ENCODE measurements around the gene FGD6.
A peak's percentile ranks its signal among the peaks of the same experiment; 100 is the strongest.

Gene FGD6

DNA sequence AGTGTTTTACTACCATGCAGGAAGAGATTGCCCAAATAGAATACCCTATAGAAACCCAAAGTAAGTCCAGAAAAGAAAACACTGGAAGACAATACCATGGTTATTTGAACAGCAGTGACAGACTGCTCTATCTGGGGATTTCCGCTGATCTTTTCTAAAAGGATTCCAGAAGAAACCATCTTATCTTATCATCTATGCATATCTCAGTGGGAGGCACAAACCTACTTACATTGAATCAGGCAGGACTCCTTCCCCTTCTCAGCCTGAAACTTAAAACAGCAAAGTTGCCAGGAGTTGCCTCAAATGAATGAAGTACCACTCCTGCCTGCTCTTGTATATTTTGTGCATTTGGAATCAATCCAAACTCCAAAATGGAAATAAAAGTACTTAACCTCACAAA is 87.2 kb downstream of the FGD6 start:
- Mint-ChIP-seq H3K36me3 (ENCODE audit: low read depth) (no peaks in the 10 kb centered on the region), H3K27ac (no peak overlapping the region), H3K9me3 (no peaks in the 10 kb centered on the region), H3K27me3 (ENCODE audit: low read depth) (no peaks in the 10 kb centered on the region), H3K4me3 (no peak overlapping the region), H3K4me1 (ENCODE audit: low read depth) (no peaks in the 10 kb centered on the region)
- no peak for DNase-seq (ENCODE audit: low spot score)

DNA sequence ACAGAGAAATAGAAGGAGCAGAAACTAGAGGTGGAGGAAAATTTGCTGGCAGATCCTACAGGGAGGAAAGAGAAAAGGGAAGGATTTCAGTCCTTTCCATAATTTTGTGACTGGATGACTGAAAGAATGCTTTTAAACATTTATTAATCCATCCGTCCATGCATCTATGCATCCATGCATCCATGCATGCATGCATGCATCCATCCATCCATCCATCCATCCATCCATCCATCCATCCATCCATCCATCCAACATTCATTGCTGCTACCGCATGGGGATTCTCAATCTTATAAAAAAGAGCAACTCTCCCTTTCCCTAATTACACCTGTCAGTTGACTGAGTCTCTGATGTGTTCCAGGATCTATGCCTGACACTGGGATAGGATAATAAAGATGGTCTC is 88.2 kb downstream of the FGD6 start:
- Mint-ChIP-seq H3K9me3 (no peaks in the 10 kb centered on the region), H3K27ac (no peak overlapping the region), H3K4me1 (ENCODE audit: low read depth) (no peaks in the 10 kb centered on the region), H3K27me3 (ENCODE audit: low read depth) (no peaks in the 10 kb centered on the region), H3K4me3 (no peak overlapping the region), H3K36me3 (ENCODE audit: low read depth) (no peaks in the 10 kb centered on the region)
- no peak for DNase-seq (ENCODE audit: low spot score)

DNA sequence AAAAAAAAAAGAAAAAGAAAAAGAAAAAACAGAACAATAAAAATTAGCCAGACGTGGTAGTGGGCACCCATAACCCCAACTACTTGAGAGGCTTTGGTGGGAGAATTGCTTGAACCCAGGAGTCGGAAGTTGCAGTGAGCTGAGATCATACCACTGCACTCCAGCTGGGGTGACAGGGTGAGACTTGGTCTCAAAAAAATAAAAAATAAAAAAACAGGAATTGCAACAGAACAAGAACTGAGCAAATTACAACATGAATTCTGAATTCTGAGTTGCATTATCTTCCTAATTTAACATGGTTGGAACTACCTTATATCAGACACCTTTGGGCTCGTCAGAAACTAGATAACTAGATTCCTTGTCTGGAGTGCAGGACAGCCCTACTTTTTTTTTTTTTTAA is 90.5 kb downstream of the FGD6 start:
- Mint-ChIP-seq H3K4me1 (ENCODE audit: low read depth) (no peaks in the 10 kb centered on the region), H3K27ac (no peak overlapping the region), H3K9me3 (no peaks in the 10 kb centered on the region), H3K4me3 (no peak overlapping the region), H3K36me3 (ENCODE audit: low read depth) (no peaks in the 10 kb centered on the region), H3K27me3 (ENCODE audit: low read depth) (no peaks in the 10 kb centered on the region)
- no peak for DNase-seq (ENCODE audit: low spot score)

DNA sequence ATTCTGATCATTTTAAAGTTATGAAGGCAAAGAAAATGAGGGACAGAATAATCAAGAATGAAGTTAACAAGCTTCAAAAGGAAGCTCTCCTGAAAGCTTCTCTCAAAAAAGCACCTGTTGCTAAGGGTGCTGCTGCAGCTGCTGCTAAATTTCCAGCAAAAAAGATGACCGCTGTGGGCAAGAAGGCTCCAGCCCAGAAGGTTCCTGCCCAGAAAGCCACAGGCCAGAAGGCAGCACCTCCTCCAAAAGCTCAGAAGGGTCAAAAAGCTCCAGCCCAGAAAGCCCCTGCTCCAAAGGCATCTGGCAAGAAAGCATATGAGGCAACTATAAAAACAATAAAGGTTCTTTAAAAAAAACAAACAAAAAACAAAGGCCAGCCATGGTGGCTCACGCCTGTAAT is 91.2 kb downstream of the FGD6 start:
- DNase-seq (ENCODE audit: low spot score), result no peak
- Mint-ChIP-seq H3K27me3 (ENCODE audit: low read depth) (no peaks in the 10 kb centered on the region), H3K4me1 (ENCODE audit: low read depth) (no peaks in the 10 kb centered on the region), H3K27ac (no peak overlapping the region), H3K4me3 (no peak overlapping the region), H3K36me3 (ENCODE audit: low read depth) (no peaks in the 10 kb centered on the region), H3K9me3 (no peaks in the 10 kb centered on the region)

DNA sequence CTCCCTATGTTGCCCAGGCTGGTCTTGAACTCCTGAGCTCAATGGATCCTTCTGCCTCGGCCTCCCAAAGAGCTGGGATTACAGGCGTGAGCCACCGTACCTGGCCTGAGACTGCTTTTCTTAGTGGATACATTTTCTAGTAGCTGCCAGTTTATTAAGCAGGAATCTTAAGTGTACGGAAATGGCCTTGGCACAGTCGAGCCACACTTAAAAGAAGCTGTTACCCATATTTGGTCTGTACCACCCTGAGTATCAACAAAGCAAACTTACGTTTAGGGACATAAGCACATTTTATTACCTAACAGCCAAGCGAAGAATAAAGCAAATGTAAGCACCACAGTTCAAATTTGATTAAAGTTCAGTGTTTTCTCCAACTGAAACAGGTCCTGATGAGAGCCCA is 93.2 kb downstream of the FGD6 start:
- Mint-ChIP-seq H3K9me3 (no peaks in the 10 kb centered on the region), H3K36me3 (ENCODE audit: low read depth) (no peaks in the 10 kb centered on the region), H3K4me3 (no peak overlapping the region), H3K4me1 (ENCODE audit: low read depth) (no peaks in the 10 kb centered on the region), H3K27ac (no peak overlapping the region), H3K27me3 (ENCODE audit: low read depth) (no peaks in the 10 kb centered on the region)
- DNase-seq (ENCODE audit: low spot score), result no peak

DNA sequence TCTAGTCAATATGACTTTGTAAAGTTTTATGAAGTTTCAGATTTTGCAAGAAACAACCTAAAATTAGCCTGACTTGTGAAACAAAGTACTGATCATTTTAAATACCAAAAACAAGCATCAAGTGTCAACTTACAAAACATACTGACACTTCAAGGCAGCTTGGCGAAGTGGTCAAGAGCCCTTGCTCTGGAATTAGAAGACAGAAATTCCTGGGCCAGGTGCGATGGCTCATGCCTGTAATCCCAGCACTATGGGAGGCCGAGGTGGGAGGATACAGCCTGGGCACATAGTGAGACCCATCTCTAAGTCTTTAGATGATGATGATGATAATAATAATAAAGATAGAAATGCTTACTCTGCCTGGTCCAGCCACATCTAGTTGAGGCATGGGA is 98.5 kb downstream of the FGD6 start:
- Mint-ChIP-seq H3K27ac (no peak overlapping the region), H3K36me3 (ENCODE audit: low read depth) (no peaks in the 10 kb centered on the region), H3K27me3 (ENCODE audit: low read depth) (no peaks in the 10 kb centered on the region), H3K4me1 (ENCODE audit: low read depth) (peaks cover 3% of the 10 kb centered on the region), H3K9me3 (no peaks in the 10 kb centered on the region), H3K4me3 (no peak overlapping the region)
- no peak for DNase-seq (ENCODE audit: low spot score)

DNA sequence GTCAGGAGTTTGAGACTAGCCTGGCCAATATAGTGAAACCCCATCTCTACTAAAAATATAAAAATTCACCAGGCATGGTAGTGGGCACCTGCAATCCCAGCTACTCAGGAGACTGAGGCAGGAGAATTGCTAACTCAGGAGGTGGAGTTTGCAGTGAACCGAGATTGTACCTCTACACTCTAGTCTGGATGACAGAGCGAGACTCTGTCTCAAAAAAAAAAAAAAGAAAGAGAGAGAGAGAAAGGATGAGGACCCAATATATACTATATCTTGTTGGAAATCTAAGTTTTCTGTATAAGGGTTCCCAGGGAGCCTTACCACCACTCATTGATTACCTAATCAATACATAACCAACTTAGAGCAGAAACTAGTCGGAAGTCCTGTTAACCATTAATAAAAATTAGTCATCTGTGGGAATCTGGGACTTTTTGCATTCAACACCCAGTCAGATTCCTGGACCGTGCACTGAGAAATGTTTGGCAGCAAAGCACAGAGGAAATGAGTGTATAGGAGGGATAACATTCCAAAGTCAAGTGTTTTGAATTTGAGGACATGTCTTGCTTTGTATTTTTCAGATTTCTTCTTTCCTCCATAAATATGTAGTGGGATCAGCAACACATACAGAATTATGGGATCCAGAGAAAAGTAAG is 99.0 kb downstream of the FGD6 start:
- H3K4me1 Mint-ChIP-seq (ENCODE audit: low read depth), result peaks cover 3% of the 10 kb centered on the region
- no peak overlapping the region for H3K4me3 Mint-ChIP-seq
- no peaks in the 10 kb centered on the region for H3K36me3 Mint-ChIP-seq (ENCODE audit: low read depth)
- H3K27me3 Mint-ChIP-seq (ENCODE audit: low read depth), result no peaks in the 10 kb centered on the region
- H3K9me3 Mint-ChIP-seq, result no peaks in the 10 kb centered on the region
- no peak for DNase-seq (ENCODE audit: low spot score)
- no peak overlapping the region for H3K27ac Mint-ChIP-seq

DNA sequence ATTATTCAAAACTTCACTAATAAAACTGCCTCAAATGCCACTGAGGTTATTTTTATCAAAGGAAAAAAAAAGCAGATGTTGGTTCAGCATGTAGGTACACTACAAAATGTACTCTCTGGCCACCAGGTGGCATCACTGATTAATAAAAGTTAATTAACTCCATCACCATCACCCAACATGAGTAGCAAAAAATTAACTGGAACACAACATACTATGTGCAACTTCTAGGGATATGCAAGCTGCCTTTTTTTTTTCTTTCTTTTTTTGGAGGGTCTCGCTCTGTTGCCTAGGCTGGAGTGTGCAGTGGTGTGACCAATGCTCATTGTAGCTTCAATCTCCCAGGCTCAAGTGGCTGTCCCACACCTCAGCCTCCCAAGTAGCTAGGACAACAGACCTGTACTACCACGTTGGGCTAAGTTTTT is 100.1 kb downstream of the FGD6 start:
- Mint-ChIP-seq H3K27ac (no peak overlapping the region), H3K4me1 (ENCODE audit: low read depth) (peaks cover 3% of the 10 kb centered on the region), H3K9me3 (no peaks in the 10 kb centered on the region), H3K36me3 (ENCODE audit: low read depth) (no peaks in the 10 kb centered on the region), H3K27me3 (ENCODE audit: low read depth) (no peaks in the 10 kb centered on the region), H3K4me3 (no peak overlapping the region)
- peak; percentile 12 for DNase-seq (ENCODE audit: low spot score)

DNA sequence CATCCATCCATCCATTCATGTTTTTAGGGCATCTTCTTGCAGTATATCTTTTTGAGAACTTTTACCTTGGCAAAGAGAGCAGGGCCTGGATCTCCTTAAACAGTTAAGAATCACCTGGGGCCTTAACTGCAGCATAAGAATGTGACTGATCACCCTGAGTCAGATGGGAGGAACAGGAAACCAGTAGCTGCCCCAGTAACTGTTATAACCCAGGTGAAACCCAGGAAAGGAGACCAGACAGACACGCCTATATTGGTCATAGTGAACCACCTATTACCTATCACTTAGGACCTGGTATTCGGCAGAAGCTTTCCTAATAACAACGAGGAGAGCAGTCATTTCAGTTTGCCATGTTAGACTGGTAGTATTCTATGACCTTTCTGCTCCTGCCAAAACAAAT is 100.5 kb downstream of the FGD6 start:
- DNase-seq (ENCODE audit: low spot score), result no peak
- H3K27ac Mint-ChIP-seq, result no peak overlapping the region
- no peaks in the 10 kb centered on the region for H3K27me3 Mint-ChIP-seq (ENCODE audit: low read depth)
- no peaks in the 10 kb centered on the region for H3K9me3 Mint-ChIP-seq
- peaks cover 3% of the 10 kb centered on the region for H3K4me1 Mint-ChIP-seq (ENCODE audit: low read depth)
- no peaks in the 10 kb centered on the region for H3K36me3 Mint-ChIP-seq (ENCODE audit: low read depth)
- no peak overlapping the region for H3K4me3 Mint-ChIP-seq

DNA sequence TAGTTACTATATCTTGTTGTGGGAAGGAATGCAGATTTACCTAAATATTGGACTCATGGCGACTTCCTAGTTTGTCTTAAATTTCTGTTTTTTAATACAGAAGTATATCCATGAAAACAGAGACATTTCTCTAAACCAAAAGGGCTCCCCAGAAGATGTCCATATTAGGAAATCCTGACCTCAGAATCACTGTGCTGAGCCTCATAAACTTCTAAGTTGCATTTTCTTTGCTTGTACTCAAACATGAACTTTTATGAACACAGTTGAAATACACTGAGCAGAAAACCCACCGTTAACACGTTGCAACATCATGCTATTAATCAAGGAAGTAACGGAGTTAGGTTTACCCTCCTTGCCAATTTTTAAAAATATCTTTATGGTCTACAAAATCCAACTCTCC is 100.9 kb downstream of the FGD6 start:
- H3K4me3 Mint-ChIP-seq, result no peak overlapping the region
- peaks cover 6% of the 10 kb centered on the region for H3K4me1 Mint-ChIP-seq (ENCODE audit: low read depth)
- no peak for DNase-seq (ENCODE audit: low spot score)
- no peaks in the 10 kb centered on the region for H3K9me3 Mint-ChIP-seq
- H3K27me3 Mint-ChIP-seq (ENCODE audit: low read depth), result no peaks in the 10 kb centered on the region
- no peaks in the 10 kb centered on the region for H3K36me3 Mint-ChIP-seq (ENCODE audit: low read depth)
- H3K27ac Mint-ChIP-seq, result no peak overlapping the region

DNA sequence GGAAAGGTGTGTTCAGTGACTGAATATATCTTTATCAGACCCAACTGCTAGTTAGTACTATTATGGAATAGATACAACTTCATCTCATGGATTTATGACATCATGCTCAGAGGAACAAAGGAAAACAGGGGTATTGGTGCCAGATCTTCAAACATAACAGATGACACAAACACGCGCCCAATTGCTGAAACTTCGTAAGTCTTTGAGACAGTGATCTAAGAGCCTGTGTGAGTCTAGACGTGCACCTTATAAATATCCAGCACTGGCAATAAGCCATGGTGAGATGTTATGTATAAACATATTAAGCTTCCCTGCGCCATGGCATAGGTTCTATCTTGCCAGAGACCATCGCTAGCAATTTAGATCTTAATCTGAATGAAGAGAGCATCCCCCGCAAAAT is 101.6 kb downstream of the FGD6 start:
- Mint-ChIP-seq H3K27me3 (ENCODE audit: low read depth) (no peaks in the 10 kb centered on the region), H3K27ac (no peak overlapping the region), H3K4me1 (ENCODE audit: low read depth) (peaks cover 7% of the 10 kb centered on the region), H3K4me3 (no peak overlapping the region), H3K36me3 (ENCODE audit: low read depth) (no peaks in the 10 kb centered on the region), H3K9me3 (no peaks in the 10 kb centered on the region)
- DNase-seq (ENCODE audit: low spot score), result no peak

DNA sequence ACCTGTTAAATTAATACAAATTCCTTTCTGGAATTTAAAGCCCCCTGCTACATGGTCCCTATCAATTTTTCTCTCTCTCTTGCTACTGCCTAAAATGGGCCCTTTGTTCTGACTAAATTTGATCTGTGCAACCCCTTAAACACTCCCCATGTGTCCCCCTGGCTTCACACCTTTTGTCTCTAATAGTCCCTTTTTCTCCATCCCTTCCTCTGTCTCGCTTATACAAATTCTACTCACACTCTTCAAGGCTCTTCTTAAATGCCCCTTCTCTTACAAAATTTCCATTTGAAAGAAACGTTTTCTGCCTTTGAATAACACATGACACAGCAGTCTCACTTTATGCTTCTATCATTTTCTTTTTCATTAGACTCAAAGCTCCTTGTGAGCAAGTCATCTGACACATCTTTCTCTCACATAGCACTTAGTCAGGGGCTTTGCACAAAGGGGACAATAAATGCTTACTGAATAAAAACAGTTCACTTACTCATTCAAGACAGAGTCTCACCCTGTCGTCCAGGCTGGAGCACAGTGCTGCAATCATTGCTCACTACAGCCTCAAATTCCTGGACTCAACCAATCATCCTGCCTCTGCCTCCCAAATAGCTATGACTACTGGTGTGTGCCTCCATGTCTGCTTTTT is 102.4 kb downstream of the FGD6 start:
- H3K4me3 Mint-ChIP-seq, result no peak overlapping the region
- H3K27ac Mint-ChIP-seq, result no peak overlapping the region
- H3K36me3 Mint-ChIP-seq (ENCODE audit: low read depth), result no peaks in the 10 kb centered on the region
- H3K27me3 Mint-ChIP-seq (ENCODE audit: low read depth), result no peaks in the 10 kb centered on the region
- no peaks in the 10 kb centered on the region for H3K9me3 Mint-ChIP-seq
- DNase-seq (ENCODE audit: low spot score), result no peak
- peaks cover 7% of the 10 kb centered on the region for H3K4me1 Mint-ChIP-seq (ENCODE audit: low read depth)

DNA sequence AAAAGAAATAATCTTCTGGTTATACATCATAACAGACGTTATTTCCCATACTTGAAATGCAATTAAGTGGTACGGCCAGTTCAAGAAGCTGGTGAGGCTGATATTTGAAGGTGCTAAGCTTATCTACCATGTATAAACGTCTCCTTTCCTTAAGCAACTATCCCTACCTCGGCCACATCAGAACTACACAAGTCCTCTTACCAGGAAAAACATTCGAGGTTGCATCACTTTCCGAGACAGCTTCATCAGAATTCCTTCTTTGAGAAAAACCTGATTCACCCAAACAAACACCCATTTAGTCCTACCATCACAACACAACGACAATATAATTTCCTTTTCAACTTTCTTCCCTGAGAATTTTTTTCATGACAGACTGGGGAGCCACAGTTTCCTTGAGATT is 109.9 kb downstream of the FGD6 start:
- Mint-ChIP-seq H3K27ac (no peak overlapping the region), H3K9me3 (no peaks in the 10 kb centered on the region), H3K4me3 (no peak overlapping the region), H3K27me3 (ENCODE audit: low read depth) (no peaks in the 10 kb centered on the region), H3K4me1 (ENCODE audit: low read depth) (peaks cover 14% of the 10 kb centered on the region), H3K36me3 (ENCODE audit: low read depth) (no peaks in the 10 kb centered on the region)
- no peak for DNase-seq (ENCODE audit: low spot score)

DNA sequence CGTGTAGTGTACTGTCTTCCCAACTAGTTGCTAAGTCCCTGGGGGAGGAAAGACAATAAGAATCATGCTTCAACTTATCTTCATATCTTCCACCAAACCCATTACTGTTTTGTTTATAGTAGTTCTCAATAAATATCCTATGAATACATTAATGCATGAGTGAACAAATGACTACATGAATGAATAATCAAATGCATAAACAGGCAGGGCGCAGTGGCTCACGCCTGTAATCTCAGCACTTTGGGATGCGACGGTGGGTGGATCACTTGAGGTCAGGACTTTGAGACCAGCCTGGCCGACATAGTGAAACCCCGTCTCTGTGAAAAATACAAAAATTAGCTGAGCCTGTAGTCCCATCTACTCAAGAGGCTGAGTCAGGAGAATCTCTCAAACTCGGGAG is 111.7 kb downstream of the FGD6 start:
- H3K27ac Mint-ChIP-seq, result no peak overlapping the region
- no peaks in the 10 kb centered on the region for H3K36me3 Mint-ChIP-seq (ENCODE audit: low read depth)
- H3K9me3 Mint-ChIP-seq, result no peaks in the 10 kb centered on the region
- H3K4me3 Mint-ChIP-seq, result no peak overlapping the region
- peaks cover 9% of the 10 kb centered on the region for H3K4me1 Mint-ChIP-seq (ENCODE audit: low read depth)
- no peak for DNase-seq (ENCODE audit: low spot score)
- H3K27me3 Mint-ChIP-seq (ENCODE audit: low read depth), result no peaks in the 10 kb centered on the region

DNA sequence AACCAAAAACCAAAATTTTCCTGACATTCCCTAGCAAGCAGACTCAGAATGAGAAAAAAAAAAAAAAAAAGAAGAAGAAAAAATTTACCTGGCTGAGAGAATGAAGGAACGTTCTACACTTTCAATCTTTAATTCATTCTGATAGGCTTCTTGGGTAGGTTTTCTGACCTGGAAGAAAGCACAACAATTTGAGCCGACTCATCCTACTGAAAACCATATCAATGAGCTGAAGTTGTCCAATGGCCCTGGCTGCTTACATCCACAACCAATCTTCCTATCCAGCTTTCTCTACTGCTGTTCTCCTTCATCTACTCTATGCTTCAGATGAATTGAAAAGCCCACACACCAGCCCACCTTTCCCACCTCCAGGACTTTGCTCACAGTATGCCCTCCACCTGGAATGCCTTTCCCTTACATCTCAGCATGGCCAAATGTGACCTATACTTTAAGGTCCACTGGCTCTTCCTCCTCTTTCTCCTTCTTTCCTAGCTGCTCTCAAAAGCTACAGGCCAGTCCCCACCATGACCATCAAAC is 112.3 kb downstream of the FGD6 start:
- H3K36me3 Mint-ChIP-seq (ENCODE audit: low read depth), result no peaks in the 10 kb centered on the region
- no peak overlapping the region for H3K27ac Mint-ChIP-seq
- H3K4me3 Mint-ChIP-seq, result no peak overlapping the region
- peaks cover 3% of the 10 kb centered on the region for H3K27me3 Mint-ChIP-seq (ENCODE audit: low read depth)
- no peak for DNase-seq (ENCODE audit: low spot score)
- no peaks in the 10 kb centered on the region for H3K9me3 Mint-ChIP-seq
- H3K4me1 Mint-ChIP-seq (ENCODE audit: low read depth), result peaks cover 9% of the 10 kb centered on the region

All from T-helper 2 cell treated with Interferon-gamma antibody and Interleukin-4, amounts not matched to agents 5 μg/mL and 100 μg/mL, for 36 hours (primary cell).